ENCODE results near the gene SMIM26.
"Not testable (repeated sequence)": the region's sequence is repeated elsewhere in the genome, so short reads cannot be mapped to it uniquely, and the experiment has no call there.

The SMIM26 gene, protein sequence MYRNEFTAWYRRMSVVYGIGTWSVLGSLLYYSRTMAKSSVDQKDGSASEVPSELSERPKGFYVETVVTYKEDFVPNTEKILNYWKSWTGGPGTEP

DNA sequence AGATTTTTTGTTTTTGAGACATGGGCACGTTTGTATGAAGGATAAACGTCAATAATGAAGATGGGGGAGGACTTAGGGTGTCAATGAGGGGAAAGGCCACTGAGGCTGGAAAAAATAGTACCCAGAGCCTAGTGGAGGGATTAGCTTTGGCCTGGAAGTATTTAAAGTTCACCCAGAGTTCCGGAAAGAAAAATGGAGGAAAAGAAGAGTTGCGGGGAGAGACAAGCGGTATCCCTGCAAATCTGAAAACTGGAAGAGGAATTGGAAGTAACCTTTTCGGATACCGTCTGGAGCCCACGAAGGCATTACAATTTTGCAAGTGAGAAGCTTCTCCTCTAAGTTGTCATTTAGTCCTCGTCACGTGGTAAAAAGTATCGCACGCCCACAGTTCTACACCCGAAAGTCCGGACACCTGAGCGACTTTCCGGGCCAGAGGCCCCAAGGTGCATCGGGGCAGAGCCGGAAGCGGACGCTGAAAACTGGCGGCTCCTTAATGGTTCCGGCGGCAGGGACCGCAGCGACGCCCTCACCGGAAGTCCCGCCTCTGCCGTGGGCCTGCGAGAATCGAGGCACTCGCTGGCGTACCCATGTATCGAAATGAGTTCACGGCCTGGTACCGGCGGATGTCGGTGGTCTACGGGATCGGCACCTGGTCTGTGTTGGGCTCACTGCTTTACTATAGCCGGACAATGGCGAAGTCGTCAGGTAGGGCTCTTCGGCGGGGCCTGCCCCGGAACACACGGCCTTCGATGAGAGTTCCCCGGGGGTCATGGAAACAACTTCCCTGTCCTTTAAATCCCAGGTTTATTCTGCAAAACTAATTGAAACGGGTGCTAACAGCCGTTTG is at the start of gene SMIM26:
SMIM26 (plus strand) TSS at position 541 of the 847 bp plus-strand sequence; CDS start at position 588, 47 bp downstream.
- DNase-seq (ENCODE audit: low read depth in 2 of 2) = peak; percentile 91 to 93

GRCh38 chr20:18522066-18522465 is 45.2 kb upstream of the SMIM26 start:
- not testable (repeated sequence) for DNase-seq (ENCODE audit: low read depth in 2 of 2)

DNA sequence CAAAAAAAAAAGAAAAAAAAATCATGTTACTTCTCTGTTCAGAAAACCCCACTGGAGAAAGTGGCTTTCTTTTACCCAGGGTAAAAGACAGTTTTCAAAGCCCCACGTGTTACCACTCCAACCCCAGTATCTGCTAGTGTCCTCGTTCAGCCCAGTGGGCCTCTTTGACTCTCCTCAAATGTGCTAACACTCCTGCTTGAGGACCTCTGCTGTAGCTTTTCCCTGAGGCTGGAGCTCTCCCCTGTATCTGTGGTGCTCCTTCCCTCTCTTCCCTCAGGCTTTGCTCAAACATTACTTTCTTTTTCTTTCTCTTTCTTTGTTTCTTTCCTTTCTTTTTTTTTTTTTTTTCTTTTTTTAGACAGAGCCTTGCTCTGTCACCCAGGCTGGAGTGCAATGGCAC is 44.2 kb upstream of the SMIM26 start:
- DNase-seq (ENCODE audit: low read depth in 2 of 2) = no peak

GRCh38 chr20:18524646-18525045 is 42.6 kb upstream of the SMIM26 start:
- no peak for DNase-seq (ENCODE audit: low read depth in 2 of 2)

DNA sequence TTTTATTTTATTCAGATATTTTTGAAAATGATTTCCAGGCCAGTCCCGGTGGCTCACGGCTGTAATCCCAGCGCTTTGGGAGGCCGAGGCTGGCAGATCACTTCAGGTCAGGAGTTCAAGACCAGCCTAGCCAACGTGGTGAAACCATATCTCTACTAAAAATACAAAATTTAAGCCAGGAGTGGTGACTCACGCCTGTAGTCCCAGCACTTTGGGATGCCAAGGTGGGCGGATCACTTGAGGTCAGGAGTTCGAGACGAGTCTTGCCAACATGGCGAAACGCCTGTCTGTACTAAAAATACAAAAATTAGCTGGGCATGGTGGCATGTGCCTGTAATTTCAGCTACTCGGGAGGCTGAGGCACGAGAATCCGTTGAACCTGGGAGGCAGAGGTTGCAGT is 40.5 kb upstream of the SMIM26 start:
- not testable (repeated sequence) for DNase-seq (ENCODE audit: low read depth in 2 of 2)

DNA sequence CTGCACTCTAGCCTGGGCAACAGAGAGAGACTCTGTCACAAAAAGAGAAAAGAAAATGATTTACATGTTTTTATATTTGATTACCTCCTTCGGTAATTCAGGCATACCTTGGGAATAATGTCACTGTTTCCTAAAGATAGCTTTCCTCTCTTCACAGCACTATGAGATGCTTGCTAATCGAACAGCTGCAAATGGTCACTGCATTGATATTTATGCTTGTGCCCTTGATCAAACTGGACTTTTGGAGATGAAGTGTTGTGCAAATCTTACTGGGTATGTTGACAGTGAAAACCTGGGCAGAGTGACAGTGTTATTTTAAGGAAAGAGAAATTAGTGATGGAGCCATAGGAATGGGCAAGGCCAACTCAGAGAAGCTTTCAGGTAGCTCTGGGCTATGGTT is 39.9 kb upstream of the SMIM26 start:
- no peak for DNase-seq (ENCODE audit: low read depth in 2 of 2)

DNA sequence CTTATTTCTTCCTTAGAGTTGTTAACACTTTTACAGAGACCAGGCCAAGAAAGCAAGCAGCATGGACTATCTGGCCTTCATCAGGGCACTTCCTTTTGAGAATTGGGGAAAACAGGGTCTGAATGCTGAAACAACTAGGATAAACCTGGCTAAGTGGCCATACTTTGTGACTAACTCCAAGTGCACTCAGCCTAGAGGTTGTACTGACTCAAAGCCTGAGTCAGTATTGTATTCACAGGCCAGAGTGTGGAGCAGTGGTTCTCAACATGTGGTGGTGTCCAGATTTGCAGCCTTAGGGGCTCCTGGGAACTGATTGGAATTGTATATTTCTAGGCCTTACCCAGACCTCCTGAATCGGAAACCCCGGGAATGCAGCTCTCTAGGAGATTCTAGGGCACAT is 39.4 kb upstream of the SMIM26 start:
- no peak for DNase-seq (ENCODE audit: low read depth in 2 of 2)

- no peak for DNase-seq (ENCODE audit: low read depth in 2 of 2)
Measured at GRCh38 chr20:18529041-18529440, 38.2 kb upstream of the SMIM26 start.

GRCh38 chr20:18532626-18533025 is 34.6 kb upstream of the SMIM26 start:
- DNase-seq (ENCODE audit: low read depth in 2 of 2) = no peak

DNA sequence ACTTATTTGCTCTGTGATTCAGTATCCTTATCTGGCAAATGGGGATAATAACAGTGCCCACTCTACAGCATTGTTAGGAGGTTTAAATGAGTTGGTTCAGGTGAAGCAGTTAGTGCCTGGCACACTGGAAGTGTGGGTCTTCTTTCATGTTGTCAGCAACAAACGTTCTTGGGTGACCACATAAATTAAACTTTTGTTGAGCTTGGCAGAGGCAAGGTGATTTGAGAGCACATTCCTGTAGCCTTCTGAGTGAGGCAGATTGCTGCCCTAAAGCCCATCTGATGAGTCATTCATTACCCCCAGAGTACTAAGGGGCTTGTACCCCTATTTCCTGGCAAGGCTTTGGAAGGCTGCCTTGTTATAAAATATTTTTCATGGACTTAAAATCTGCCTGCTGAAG is 33.7 kb upstream of the SMIM26 start:
- no peak for DNase-seq (ENCODE audit: low read depth in 2 of 2)

DNA sequence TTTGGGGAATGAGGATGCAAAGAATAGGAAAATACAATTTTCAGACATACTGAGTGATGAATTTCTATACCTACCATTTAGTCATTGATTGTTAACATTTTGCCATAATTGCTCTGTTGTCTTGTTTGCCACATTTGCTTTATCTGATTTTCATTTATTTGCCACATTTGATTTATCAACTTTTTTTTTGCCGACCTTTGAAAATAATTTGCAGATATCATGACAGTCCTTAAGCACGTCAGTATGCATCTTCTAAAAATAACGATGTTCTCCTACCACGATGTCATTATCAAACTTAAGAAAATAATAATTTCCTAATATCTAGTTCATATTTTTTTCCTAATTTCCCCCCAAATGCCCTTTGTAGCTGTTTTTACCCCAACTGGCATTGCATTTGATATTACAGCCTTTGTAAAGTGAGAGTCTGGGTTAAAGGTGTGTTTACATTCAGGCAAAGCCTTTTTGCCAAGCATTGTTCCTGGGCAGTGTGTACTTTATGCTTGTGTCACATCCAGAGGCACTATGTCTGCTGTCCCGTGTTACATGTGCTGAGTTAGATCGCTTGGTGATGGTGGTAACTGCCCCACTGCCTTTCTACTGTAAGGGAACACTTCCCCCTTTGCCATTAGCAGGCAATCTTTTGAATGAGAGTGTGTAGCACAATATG is 33.1 kb upstream of the SMIM26 start:
- DNase-seq (ENCODE audit: low read depth in 2 of 2) = no peak

- DNase-seq (ENCODE audit: low read depth in 2 of 2) = no peak
Measured at GRCh38 chr20:18537651-18538050, 29.6 kb upstream of the SMIM26 start.

GRCh38 chr20:18541741-18542140 is 25.5 kb upstream of the SMIM26 start:
- DNase-seq (ENCODE audit: low read depth in 2 of 2) = no peak

GRCh38 chr20:18543216-18543615 is 24.0 kb upstream of the SMIM26 start:
- DNase-seq (ENCODE audit: low read depth in 2 of 2) = no peak

- no peak for DNase-seq (ENCODE audit: low read depth in 2 of 2)
Measured at GRCh38 chr20:18543932-18544331, 23.3 kb upstream of the SMIM26 start.

DNA sequence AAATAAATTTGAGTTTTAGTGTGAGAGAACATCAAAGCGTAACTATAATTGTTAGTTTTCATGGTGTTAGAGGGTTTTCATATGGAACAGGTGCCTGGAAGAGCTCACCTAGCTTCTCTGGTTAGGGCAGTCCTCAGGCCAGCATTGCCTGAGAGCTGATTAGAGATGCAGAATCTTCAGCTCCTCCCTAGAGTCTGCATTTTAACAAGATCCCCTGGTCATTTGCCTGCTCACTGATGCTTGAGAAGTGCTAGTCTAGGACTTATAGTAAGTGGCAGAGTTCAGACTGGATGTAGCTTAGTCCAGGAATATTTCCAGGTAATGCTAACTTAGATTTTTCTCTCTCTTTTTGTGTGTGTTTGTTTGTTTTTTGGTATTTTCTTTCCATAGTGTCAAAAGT is 21.7 kb upstream of the SMIM26 start:
- no peak for DNase-seq (ENCODE audit: low read depth in 2 of 2)

DNA sequence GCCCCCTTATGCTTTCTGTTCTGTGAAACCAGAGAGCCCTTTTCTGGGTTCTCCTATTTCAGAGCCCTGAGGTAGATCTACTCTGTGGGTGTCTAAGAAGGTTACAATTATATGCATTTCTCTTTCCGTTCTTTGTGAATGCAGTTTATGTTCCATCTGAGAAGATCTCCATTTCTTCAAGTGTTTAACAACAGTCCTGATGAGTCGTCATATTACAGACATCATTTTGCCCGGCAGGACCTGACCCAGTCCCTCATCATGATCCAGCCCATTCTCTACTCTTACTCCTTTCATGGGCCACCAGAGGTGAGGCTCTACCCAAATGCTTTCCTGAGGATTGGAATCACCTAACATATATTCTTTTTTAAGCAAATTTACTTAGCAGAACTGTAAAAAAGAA is 18.8 kb upstream of the SMIM26 start:
- DNase-seq (ENCODE audit: low read depth in 2 of 2) = no peak

DNA sequence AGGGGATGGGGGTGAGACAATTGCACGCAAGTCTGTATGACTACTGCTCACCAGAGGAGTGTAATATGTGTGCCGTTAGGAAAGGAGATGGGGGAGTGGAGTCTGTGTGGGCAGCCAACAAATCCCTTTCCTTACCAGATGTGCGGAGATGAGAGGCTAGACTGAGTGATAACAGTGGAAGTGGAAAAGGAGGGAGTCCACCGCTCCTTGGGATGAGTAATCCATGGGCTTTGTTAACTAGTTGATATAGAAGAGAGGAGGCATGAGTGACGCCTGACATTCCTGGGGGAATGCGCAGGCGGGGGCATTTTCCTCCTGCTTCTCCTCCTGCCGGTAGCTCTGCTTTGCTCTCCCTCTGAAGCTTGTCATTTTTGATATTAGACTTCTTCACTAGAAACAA is 13.5 kb upstream of the SMIM26 start:
- DNase-seq (ENCODE audit: low read depth in 2 of 2) = no peak

DNA sequence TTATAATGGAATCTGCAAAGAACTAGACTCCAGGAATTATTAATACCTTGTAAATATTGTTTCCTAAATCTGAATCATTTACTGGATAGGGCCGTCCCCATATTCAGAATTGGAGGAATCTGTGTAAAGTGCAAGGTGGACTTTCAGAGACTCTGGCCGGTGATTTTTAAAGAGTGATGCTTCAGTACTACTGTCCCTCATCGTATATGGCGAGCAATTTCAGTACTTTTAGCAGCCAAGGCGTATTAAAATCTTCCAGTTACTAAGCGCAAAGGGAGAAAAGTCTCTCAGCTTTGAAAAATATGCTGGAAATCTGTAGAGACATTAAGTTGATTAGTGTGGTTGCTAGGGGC is 483 bp downstream of the SMIM26 start:
- no peak for DNase-seq (ENCODE audit: low read depth in 2 of 2)

GRCh38 chr20:18571009-18571408 is 3.8 kb downstream of the SMIM26 start:
- no peak for DNase-seq (ENCODE audit: low read depth in 2 of 2)

GRCh38 chr20:18571578-18571977 is 4.3 kb downstream of the SMIM26 start:
- no peak for DNase-seq (ENCODE audit: low read depth in 2 of 2)

- DNase-seq (ENCODE audit: low read depth in 2 of 2) = no peak
Measured at GRCh38 chr20:18577942-18578341, 10.7 kb downstream of the SMIM26 start.

DNA sequence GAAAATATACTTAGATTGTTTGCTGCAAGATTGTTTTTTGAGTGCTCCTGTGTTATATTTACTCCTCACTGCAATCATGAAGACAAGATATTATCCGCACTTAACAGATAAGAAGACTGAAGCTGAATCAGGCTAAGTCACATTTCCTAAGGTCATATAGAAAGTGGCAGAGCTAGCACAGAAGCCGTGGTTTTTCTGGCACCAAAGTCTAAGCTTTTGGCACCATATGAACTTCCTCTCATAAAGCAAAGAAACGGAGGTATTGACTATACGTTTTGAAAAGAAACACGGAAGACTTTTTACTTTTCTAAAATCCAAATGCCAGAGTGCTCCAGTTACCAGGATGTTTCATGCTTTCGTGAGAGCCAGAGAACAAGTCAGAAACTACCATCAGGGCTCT is 11.3 kb downstream of the SMIM26 start:
- no peak for DNase-seq (ENCODE audit: low read depth in 2 of 2)
